Omental fat pad (tissue), 4 donors: ENCODE data around the gene SPRR3. TPM values are rescaled to one million over a fixed set of nuclear protein-coding genes. Genes with fewer than 3 reads are reported as not detected.

Source experiments
- ATAC-seq: fragments of 150-250 bp; one replicate; pipeline ENCODE4 v1.9.1; 2016; ENCODE audit warnings: mild to moderate bottlenecking, moderate library complexity; ENCODE audit not compliant: low FRiP score
- DNase-seq: peaks from one replicate; pipeline ENCODE4 v3.0.0-alpha.2; 2019; ENCODE audit warnings: low spot score
- CTCF ChIP-seq, 3 donors: fragments of 450-650 bp; IDR thresholded peaks; one replicate each; pipeline ENCODE4 v1.5.1; 2016 to 2017; ENCODE audit warnings: antibody characterized with exemption in 3 of 3, mild to moderate bottlenecking in 3 of 3, moderate library complexity in 2 of 3
- total RNA-seq, 4 donors: library from RNA; depleted of rRNA; stranded (reverse); fragments of >200 nt; gene quantifications; one replicate each; pipeline ENCODE4 v1.1.0, GENCODE V29; 2016

Gene SPRR3
- total RNA-seq, 4 donors from 2014 or later: not detected

- TF ChIP-seq CTCF (IDR thresholded peaks at IDR 0.05): no peak
- no peak for DNase-seq
- ATAC-seq: no peak
Measured at GRCh38 chr1:152970495-152970894, 31.1 kb upstream of the SPRR3 start, which contains the start of gene SPRR4. TSS of gene SPRR4 (plus strand) at chr1:152970648. CDS start at chr1:152971891, 1,243 bp downstream.

- no peak for DNase-seq
- ATAC-seq: no peak
- no peak for TF ChIP-seq CTCF (IDR thresholded peaks at IDR 0.05)
Measured at GRCh38 chr1:152972196-152972886, 29.2 kb upstream of the SPRR3 start.

- no peak for TF ChIP-seq CTCF (IDR thresholded peaks at IDR 0.05)
- no peak for ATAC-seq
- no peak for DNase-seq
Measured at GRCh38 chr1:152976688-152977087, 24.9 kb upstream of the SPRR3 start.

GRCh38 chr1:152977614-152978013 lies 23.9 kb upstream of the SPRR3 start:
- no peak for DNase-seq
- no peak for TF ChIP-seq CTCF (IDR thresholded peaks at IDR 0.05)

GRCh38 chr1:152980676-152981075 lies 20.9 kb upstream of the SPRR3 start:
- DNase-seq (no peak), ATAC-seq (no peak)
- no peak for TF ChIP-seq CTCF (IDR thresholded peaks at IDR 0.05)

More at GRCh38 chr1:152977614-152978013, 23.9 kb upstream of the SPRR3 start:
- no peak for ATAC-seq

- no peak for TF ChIP-seq CTCF (IDR thresholded peaks at IDR 0.05)
- ATAC-seq: no peak
Measured at GRCh38 chr1:152981146-152981871, 20.2 kb upstream of the SPRR3 start.

More at GRCh38 chr1:152981146-152981871, 20.2 kb upstream of the SPRR3 start:
- DNase-seq: no peak
